HEK293 (cell line): ENCODE measurements around the gene FAN1.

Experiments
- CTCF ChIA-PET: fragments of 350-600 bp; formaldehyde crosslinking; extraction: SDS; loops from one replicate; lab custom pipeline; 2021; ENCODE audit warnings: antibody characterized with exemption; lab: Yijun Ruan, JAX
- POLR2A ChIA-PET: fragments of 300-600 bp; formaldehyde crosslinking; extraction: SDS; loops from one replicate; lab custom pipeline; 2020; ENCODE audit warnings: antibody characterized with exemption, inconsistent platforms; lab: Yijun Ruan, JAX
- H3K27ac ChIP-seq: fragments of 200-500 bp; sonication (Bioruptor generic); 2 replicates; pipeline ENCODE4 v1.5.1; 2014; ENCODE audit warnings: low read depth, low read length, control low read depth, inconsistent platforms; ENCODE audit errors: extremely low read depth
- H3K36me3 ChIP-seq, 2 experiments: fragments of 200-500 bp in 1 of 2; sonication (Bioruptor generic) in 1 of 2; 1 replicate in 1 of 2; 2 replicates in 1 of 2; pipeline ENCODE4 v1.5.1; 2014 to 2017; ENCODE audit warnings: inconsistent platforms in 2 of 2, low read length in 2 of 2; ENCODE audit not compliant: control insufficient read depth in 2 of 2, insufficient read depth in 1 of 2
- H3K4me1 ChIP-seq: fragments of 200-500 bp; sonication (Bioruptor generic); 2 replicates; pipeline ENCODE4 v1.5.1; 2014; ENCODE audit warnings: mild to moderate bottlenecking, low read length, inconsistent platforms; ENCODE audit not compliant: control insufficient read depth, insufficient read depth
- H3K4me3 ChIP-seq: 2 replicates; pipeline ENCODE4 v1.5.1; 2011; ENCODE audit warnings: low read depth, mild to moderate bottlenecking, control low read depth, low read length, moderate library complexity
- H3K9me3 ChIP-seq: fragments of 200-500 bp; sonication (Bioruptor generic); 2 replicates; pipeline ENCODE4 v1.5.1; 2014; ENCODE audit warnings: low read depth, low read length, inconsistent platforms; ENCODE audit not compliant: control insufficient read depth, insufficient read depth
- GLI4 ChIP-seq: fragments of 450-650 bp; formaldehyde crosslinking; IDR thresholded peaks from 2 replicates; pipeline ENCODE4 v1.5.1; 2016; ENCODE audit warnings: missing biosample characterization, missing genetic modification characterization
- KLF7 ChIP-seq: fragments of 450-650 bp; formaldehyde crosslinking; IDR thresholded peaks from 2 replicates; pipeline ENCODE4 v1.5.1; 2016; ENCODE audit warnings: missing biosample characterization, missing genetic modification characterization, borderline replicate concordance
- MEIS1 ChIP-seq: sonication (generic); formaldehyde crosslinking; IDR thresholded peaks from 2 replicates; pipeline ENCODE4 v1.8.1; 2022; ENCODE audit warnings: missing genetic modification reagents, mild to moderate bottlenecking, borderline replicate concordance
- SP3 ChIP-seq: fragments of 450-650 bp; formaldehyde crosslinking; IDR thresholded peaks from 2 replicates; pipeline ENCODE4 v1.5.1; 2016; ENCODE audit warnings: missing biosample characterization, missing genetic modification characterization
- YY1 ChIP-seq: fragments of 450-650 bp; formaldehyde crosslinking; IDR thresholded peaks from 2 replicates; pipeline ENCODE4 v1.5.1; 2018; ENCODE audit warnings: missing biosample characterization, missing genetic modification characterization
- ZFP37 ChIP-seq: fragments of 450-650 bp; formaldehyde crosslinking; IDR thresholded peaks from 2 replicates; pipeline ENCODE4 v1.5.1; 2016; ENCODE audit warnings: missing biosample characterization, missing genetic modification characterization
- ZFP41 ChIP-seq: fragments of 450-650 bp; formaldehyde crosslinking; IDR thresholded peaks from 2 replicates; pipeline ENCODE4 v1.5.1; 2016; ENCODE audit warnings: missing biosample characterization, missing genetic modification characterization, borderline replicate concordance
- ZNF19 ChIP-seq: fragments of 450-650 bp; formaldehyde crosslinking; IDR thresholded peaks from 2 replicates; pipeline ENCODE4; 2016; ENCODE audit warnings: missing biosample characterization, missing genetic modification characterization, low read depth
- ZNF223 ChIP-seq: fragments of 450-650 bp; formaldehyde crosslinking; IDR thresholded peaks from 2 replicates; pipeline ENCODE4 v1.5.1; 2016; ENCODE audit warnings: missing biosample characterization, missing genetic modification characterization
- ZNF398 ChIP-seq: fragments of 450-650 bp; formaldehyde crosslinking; IDR thresholded peaks from 2 replicates; pipeline ENCODE4 v1.5.1; 2017; ENCODE audit warnings: missing biosample characterization, missing genetic modification characterization
- ZNF555 ChIP-seq: fragments of 450-650 bp; formaldehyde crosslinking; conservative IDR thresholded peaks from 2 replicates; pipeline ENCODE4 v1.5.1; 2017; ENCODE audit warnings: missing biosample characterization, mild to moderate bottlenecking, missing genetic modification characterization, inconsistent platforms
- ZNF560 ChIP-seq: fragments of 450-650 bp; formaldehyde crosslinking; IDR thresholded peaks from 2 replicates; pipeline ENCODE4 v1.5.1; 2017; ENCODE audit warnings: missing biosample characterization, missing genetic modification characterization, borderline replicate concordance
- ZNF580 ChIP-seq: fragments of 450-650 bp; formaldehyde crosslinking; IDR thresholded peaks from 2 replicates; pipeline ENCODE4 v1.5.1; 2016; ENCODE audit warnings: missing biosample characterization, missing genetic modification characterization
- ZNF768 ChIP-seq: fragments of 450-650 bp; formaldehyde crosslinking; IDR thresholded peaks from 2 replicates; pipeline ENCODE4 v1.5.1; 2018; ENCODE audit warnings: missing biosample characterization, mild to moderate bottlenecking, missing genetic modification characterization
- ZNF837 ChIP-seq: fragments of 450-650 bp; formaldehyde crosslinking; IDR thresholded peaks from 2 replicates; pipeline ENCODE4 v1.5.1; 2016; ENCODE audit warnings: missing biosample characterization, missing genetic modification characterization
- ZSCAN16 ChIP-seq: fragments of 450-650 bp; formaldehyde crosslinking; IDR thresholded peaks from 2 replicates; pipeline ENCODE4 v1.5.1; 2016; ENCODE audit warnings: missing biosample characterization, missing genetic modification characterization

Gene FAN1

GRCh38 chr15:30928076-30928475 lies 24.4 kb downstream of the FAN1 start:
- H3K27ac ChIP-seq, result no peak overlapping the region
- POLR2A ChIA-PET, result no interaction called here
- TF ChIP-seq ZFP37 (tag by site-specific recombination), result no peak
- TF ChIP-seq ZFP41 (tag by site-specific recombination), result no peak
- no peak for TF ChIP-seq ZNF560 (tag by site-specific recombination)
- no peak for TF ChIP-seq MEIS1 (CRISPR knock-in tag)
- TF ChIP-seq ZNF580 (tag by site-specific recombination), result no peak
- peaks cover 4 to 78% of the 10 kb centered on the region in 2 experiments; a peak in 2 of 3 replicates for H3K36me3 ChIP-seq
- H3K9me3 ChIP-seq, result no peaks in the 10 kb centered on the region
- no peaks in the 10 kb centered on the region for H3K4me1 ChIP-seq
- no peak overlapping the region for H3K4me3 ChIP-seq
- CTCF ChIA-PET, result no interaction called here

- Histone ChIP-seq H3K27ac (no peak overlapping the region), H3K9me3 (no peaks in the 10 kb centered on the region), H3K36me3 (peaks cover under 1 to 72% of the 10 kb centered on the region in 2 experiments), H3K4me1 (no peaks in the 10 kb centered on the region), H3K4me3 (no peak overlapping the region)
- ChIA-PET CTCF (no interaction called here), POLR2A (no interaction called here)
- TF ChIP-seq ZNF555 (tag by site-specific recombination), result no peak
- TF ChIP-seq SP3, result no peak
- no peak for TF ChIP-seq KLF7 (tag by site-specific recombination)
- no peak for TF ChIP-seq GLI4 (tag by site-specific recombination)
- no peak for TF ChIP-seq MEIS1 (CRISPR knock-in tag)
- TF ChIP-seq ZSCAN16 (tag by site-specific recombination), result no peak
- no peak for TF ChIP-seq ZNF223 (tag by site-specific recombination)
- no peak for TF ChIP-seq ZNF560 (tag by site-specific recombination)
- TF ChIP-seq ZNF19 (tag by site-specific recombination), result no peak
- no peak for TF ChIP-seq YY1
Observed at GRCh38 chr15:30929064-30929669, 25.5 kb downstream of the FAN1 start.

- peaks cover 3 to 70% of the 10 kb centered on the region in 2 experiments; a peak in 2 of 3 replicates for H3K36me3 ChIP-seq
- CTCF ChIA-PET, result no interaction called here
Observed at GRCh38 chr15:30929982-30930381, 26.3 kb downstream of the FAN1 start.

More at GRCh38 chr15:30929982-30930381, 26.3 kb downstream of the FAN1 start:
- H3K9me3 ChIP-seq, result no peaks in the 10 kb centered on the region
- H3K4me1 ChIP-seq, result no peaks in the 10 kb centered on the region
- TF ChIP-seq ZNF768 (tag by site-specific recombination) (no peak), ZNF398 (tag by site-specific recombination) (no peak), ZNF837 (tag by site-specific recombination) (no peak)
- TF ChIP-seq, all 188 proteins: peak for 0
- H3K27ac ChIP-seq, result no peak overlapping the region
- no peak overlapping the region for H3K4me3 ChIP-seq
- POLR2A ChIA-PET, result no interaction called here
